MM.1S (cell line): ENCODE measurements around the gene SEMA6B.

ENCODE experiments used
- DNase-seq: peaks from one replicate; pipeline ENCODE4 v3.0.0-alpha.2; 2015
- H2AFZ ChIP-seq: fragments of 300-600 bp; sonication (generic); 2 replicates; pipeline ENCODE4 v1.6.0; 2016; ENCODE audit warnings: antibody characterized with exemption, low read length
- H3F3A ChIP-seq: fragments of 300-600 bp; sonication (generic); 2 replicates; pipeline ENCODE4 v1.6.1; 2016; ENCODE audit warnings: mild to moderate bottlenecking, antibody characterized with exemption, low read length, moderate library complexity, mixed read lengths; ENCODE audit not compliant: insufficient read depth
- H3K27ac ChIP-seq: fragments of 300-600 bp; sonication (generic); 2 replicates; pipeline ENCODE4 v1.5.1; 2016; ENCODE audit warnings: mild to moderate bottlenecking, low read length
- H3K27me3 ChIP-seq: fragments of 300-600 bp; sonication (generic); replicated peaks from 2 replicates; pipeline ENCODE4 v1.6.0; 2016; ENCODE audit warnings: low read length; ENCODE audit not compliant: insufficient read depth
- H3K36me3 ChIP-seq: fragments of 300-600 bp; sonication (generic); replicated peaks from 2 replicates; pipeline ENCODE4 v1.6.1; 2016; ENCODE audit warnings: mild to moderate bottlenecking, low read length, mixed read lengths; ENCODE audit not compliant: insufficient read depth
- H3K4me1 ChIP-seq: fragments of 300-600 bp; sonication (generic); 2 replicates; pipeline ENCODE4 v1.6.1; 2016; ENCODE audit warnings: low read length, mixed read lengths
- H3K4me2 ChIP-seq: fragments of 300-600 bp; sonication (generic); 2 replicates; pipeline ENCODE4 v1.6.0; 2016; ENCODE audit warnings: low read depth, low read length
- H3K4me3 ChIP-seq: fragments of 300-600 bp; sonication (generic); 2 replicates; pipeline ENCODE4 v1.5.1; 2016; ENCODE audit warnings: low read length, mixed read lengths
- H3K79me2 ChIP-seq: fragments of 300-600 bp; sonication (generic); 2 replicates; pipeline ENCODE4 v1.6.1; 2016; ENCODE audit warnings: mixed run types, low read length, mixed read lengths
- H3K9ac ChIP-seq: fragments of 300-600 bp; sonication (generic); 2 replicates; pipeline ENCODE4 v1.6.1; 2016; ENCODE audit warnings: low read length, mixed read lengths
- H3K9me2 ChIP-seq: fragments of 300-600 bp; sonication (generic); replicated peaks from 2 replicates; pipeline ENCODE4 v1.6.1; 2016; ENCODE audit warnings: mild to moderate bottlenecking, low read length, mixed read lengths; ENCODE audit not compliant: insufficient read depth
- H3K9me3 ChIP-seq: fragments of 300-600 bp; sonication (generic); replicated peaks from 2 replicates; pipeline ENCODE4 v1.6.1; 2016; ENCODE audit warnings: mild to moderate bottlenecking, low read length, mixed read lengths; ENCODE audit not compliant: insufficient read depth
- H4K20me1 ChIP-seq: fragments of 300-600 bp; sonication (generic); 2 replicates; pipeline ENCODE4 v1.6.1; 2016; ENCODE audit warnings: mild to moderate bottlenecking, low read length, moderate library complexity, mixed read lengths; ENCODE audit not compliant: insufficient read depth
- CTCF ChIP-seq: fragments of 300-600 bp; sonication (generic); IDR thresholded peaks from 2 replicates; pipeline ENCODE4 v1.5.1; 2016; ENCODE audit warnings: antibody characterized with exemption, low read length, mixed read lengths
- EZH2 ChIP-seq: fragments of 300-600 bp; sonication (generic); optimal IDR thresholded peaks from 2 replicates; pipeline ENCODE3; 2017; ENCODE audit warnings: low read depth, mild to moderate bottlenecking, antibody characterized with exemption, low read length, mixed read lengths
- EZH2phosphoT487 ChIP-seq: fragments of 300-600 bp; sonication (generic); IDR thresholded peaks from 2 replicates; pipeline ENCODE4 v1.6.1; 2018; ENCODE audit warnings: antibody characterized with exemption, low read length

SEMA6B gene

GRCh38 chr19:4504297-4504701 is 55.2 kb downstream of the SEMA6B start:
- DNase-seq = no peak
- Histone ChIP-seq H3K36me3 (no peaks in the 10 kb centered on the region), H3K4me2 (no peak overlapping the region)

GRCh38 chr19:4503825-4504170 is 55.7 kb downstream of the SEMA6B start:
- Histone ChIP-seq H3K4me1 (no peaks in the 10 kb centered on the region), H3K4me2 (no peak overlapping the region), H3F3A (no peaks in the 10 kb centered on the region), H3K79me2 (no peaks in the 10 kb centered on the region), H3K9ac (no peak overlapping the region), H3K36me3 (no peaks in the 10 kb centered on the region), H4K20me1 (no peaks in the 10 kb centered on the region), H2AFZ (no peak overlapping the region), H3K4me3 (no peak overlapping the region), H3K9me3 (no peaks in the 10 kb centered on the region), H3K27ac (no peak overlapping the region), H3K9me2 (no peaks in the 10 kb centered on the region), H3K27me3 (no peaks in the 10 kb centered on the region)
- TF ChIP-seq CTCF = no peak
- TF ChIP-seq EZH2phosphoT487 = no peak
- DNase-seq = no peak

More at GRCh38 chr19:4504297-4504701, 55.2 kb downstream of the SEMA6B start:
- Histone ChIP-seq H3K27ac (no peak overlapping the region), H3K4me1 (no peaks in the 10 kb centered on the region), H4K20me1 (no peaks in the 10 kb centered on the region), H2AFZ (no peak overlapping the region), H3K9ac (no peak overlapping the region), H3K4me3 (no peak overlapping the region), H3K79me2 (no peaks in the 10 kb centered on the region), H3F3A (no peaks in the 10 kb centered on the region), H3K9me3 (no peaks in the 10 kb centered on the region), H3K9me2 (no peaks in the 10 kb centered on the region), H3K27me3 (no peaks in the 10 kb centered on the region)
- TF ChIP-seq EZH2phosphoT487 = no peak

GRCh38 chr19:4503132-4503824 is 56.2 kb downstream of the SEMA6B start:
- Histone ChIP-seq H2AFZ (no peak overlapping the region), H3K27ac (no peak overlapping the region), H3K9me2 (no peaks in the 10 kb centered on the region), H3F3A (no peaks in the 10 kb centered on the region), H3K9me3 (no peaks in the 10 kb centered on the region), H4K20me1 (no peaks in the 10 kb centered on the region), H3K27me3 (no peaks in the 10 kb centered on the region), H3K4me1 (no peaks in the 10 kb centered on the region), H3K4me3 (no peak overlapping the region), H3K4me2 (no peak overlapping the region), H3K36me3 (no peaks in the 10 kb centered on the region), H3K9ac (no peak overlapping the region), H3K79me2 (no peaks in the 10 kb centered on the region)
- no peak for TF ChIP-seq CTCF
- no peak for DNase-seq

GRCh38 chr19:4502282-4503131 is 57.0 kb downstream of the SEMA6B start:
- H3K9me2 ChIP-seq = no peaks in the 10 kb centered on the region
- no peak overlapping the region for H3K4me3 ChIP-seq
- H3F3A ChIP-seq = no peaks in the 10 kb centered on the region
- DNase-seq = no peak
- H3K27me3 ChIP-seq = no peaks in the 10 kb centered on the region
- H2AFZ ChIP-seq = no peak overlapping the region
- no peaks in the 10 kb centered on the region for H3K4me1 ChIP-seq
- H3K9ac ChIP-seq = no peak overlapping the region
- no peaks in the 10 kb centered on the region for H3K79me2 ChIP-seq
- H3K27ac ChIP-seq = no peak overlapping the region
- H3K4me2 ChIP-seq = no peak overlapping the region
- H3K36me3 ChIP-seq = no peaks in the 10 kb centered on the region
- TF ChIP-seq EZH2phosphoT487 = no peak
- no peak for TF ChIP-seq EZH2
- no peak for TF ChIP-seq CTCF
- no peaks in the 10 kb centered on the region for H4K20me1 ChIP-seq
- H3K9me3 ChIP-seq = no peaks in the 10 kb centered on the region
